CD14-positive monocyte (primary cell): ENCODE data around the gene FHOD3. TPM values are rescaled to one million over a fixed set of nuclear protein-coding genes. Genes with fewer than 3 reads are reported as not detected.

Experiments used
- DNase-seq, 3 donors: peaks; one replicate each; pipeline ENCODE4 v3.0.0-alpha.2; 2011 to 2022
- H2AFZ ChIP-seq: 2 replicates; pipeline ENCODE4 v1.6.0; 2012; ENCODE audit warnings: mild to moderate bottlenecking, low read depth, low read length, inconsistent platforms; ENCODE audit not compliant: insufficient read depth, poor library complexity, severe bottlenecking
- H3K27ac ChIP-seq, 2 donors: 1 replicate in 1 of 2; 2 replicates in 1 of 2; pipeline ENCODE4 v1.5.1; 2012 to 2013; ENCODE audit warnings: low read length in 2 of 2, control low read depth in 1 of 2, inconsistent platforms in 1 of 2, low read depth in 1 of 2, mild to moderate bottlenecking in 1 of 2
- H3K27me3 ChIP-seq, 2 donors: one replicate each; pipeline versions ENCODE4 v1.6.0 to v1.6.1; 2011 to 2013; ENCODE audit warnings: low read length in 2 of 2; ENCODE audit not compliant: control insufficient read depth in 2 of 2, insufficient read depth in 2 of 2
- H3K36me3 ChIP-seq, 2 donors: replicated peaks in 1 of 2; 1 replicate in 1 of 2; 2 replicates in 1 of 2; pipeline versions ENCODE4 v1.5.1 to v1.6.1; 2012 to 2013; ENCODE audit warnings: low read length in 2 of 2, control low read depth in 1 of 2, inconsistent platforms in 1 of 2, mild to moderate bottlenecking in 1 of 2; ENCODE audit not compliant: insufficient read depth in 2 of 2, control insufficient read depth in 1 of 2
- H3K4me1 ChIP-seq, 2 donors: 1 replicate in 1 of 2; 2 replicates in 1 of 2; pipeline versions ENCODE4 v1.5.1 to v1.6.1; 2012 to 2013; ENCODE audit warnings: low read length in 2 of 2, control low read depth in 1 of 2, inconsistent platforms in 1 of 2, mild to moderate bottlenecking in 1 of 2, moderate library complexity in 1 of 2; ENCODE audit not compliant: insufficient read depth in 2 of 2, control insufficient read depth in 1 of 2
- H3K4me2 ChIP-seq: replicated peaks from 2 replicates; pipeline ENCODE3; 2012; ENCODE audit warnings: low read length, moderate library complexity, mild to moderate bottlenecking; ENCODE audit not compliant: poor library complexity, severe bottlenecking; ENCODE audit errors: extremely low read depth
- H3K4me3 ChIP-seq, 3 experiments: fragments of 200-600 bp in 1 of 3; sonication (generic) in 1 of 3; replicated peaks in 1 of 3; 1 replicate in 2 of 3; 2 replicates in 1 of 3; pipeline ENCODE4 v1.5.1; 2011 to 2013; ENCODE audit warnings: low read length in 3 of 3, mild to moderate bottlenecking in 3 of 3, control low read depth in 2 of 3, low read depth in 2 of 3, inconsistent platforms in 1 of 3, moderate library complexity in 1 of 3
- H3K79me2 ChIP-seq: 2 replicates; pipeline ENCODE4 v1.6.0; 2012; ENCODE audit warnings: mild to moderate bottlenecking, control low read depth, inconsistent platforms, low read length, moderate library complexity; ENCODE audit not compliant: insufficient read depth
- H3K9ac ChIP-seq: 2 replicates; pipeline ENCODE4 v1.6.0; 2017; ENCODE audit warnings: low read length, mild to moderate bottlenecking; ENCODE audit not compliant: insufficient read depth, poor library complexity, severe bottlenecking
- H3K9me3 ChIP-seq, 2 donors: replicated peaks in 1 of 2; 1 replicate in 1 of 2; 2 replicates in 1 of 2; pipeline versions ENCODE4 v1.5.1 to v1.6.1; 2012 to 2013; ENCODE audit warnings: low read length in 2 of 2, control low read depth in 1 of 2; ENCODE audit not compliant: control insufficient read depth in 1 of 2, insufficient read depth in 1 of 2
- H4K20me1 ChIP-seq: 2 replicates; pipeline ENCODE4 v1.6.0; 2012; ENCODE audit warnings: mild to moderate bottlenecking, low read length, control low read depth, moderate library complexity; ENCODE audit not compliant: insufficient read depth
- H3K27ac Mint-ChIP-seq, 7 donors: one replicate each; pipeline ENCODE4 v1.8.0; 2020; ENCODE audit warnings: mild to moderate bottlenecking in 7 of 7, mixed read lengths in 7 of 7, moderate library complexity in 6 of 7, inconsistent platforms in 2 of 7
- H3K27me3 Mint-ChIP-seq, 3 donors: one replicate each; pipeline ENCODE4 v1.8.0; 2021 to 2022; ENCODE audit warnings: low read depth in 3 of 3, mild to moderate bottlenecking in 3 of 3, mixed read lengths in 3 of 3, moderate library complexity in 3 of 3, inconsistent platforms in 1 of 3
- H3K36me3 Mint-ChIP-seq, 2 donors: one replicate each; pipeline ENCODE4 v1.8.0; 2020; ENCODE audit warnings: mixed read lengths in 2 of 2, inconsistent platforms in 1 of 2, mild to moderate bottlenecking in 1 of 2
- H3K4me1 Mint-ChIP-seq: one replicate; pipeline ENCODE4 v1.8.0; 2020; ENCODE audit warnings: mild to moderate bottlenecking, mixed read lengths
- H3K4me3 Mint-ChIP-seq, 2 donors: one replicate each; pipeline ENCODE4 v1.8.0; 2020; ENCODE audit warnings: mild to moderate bottlenecking in 2 of 2, mixed read lengths in 2 of 2, moderate library complexity in 1 of 2
- H3K9me3 Mint-ChIP-seq, 7 donors: one replicate each; pipeline ENCODE4 v1.8.0; 2020 to 2022; ENCODE audit warnings: mixed read lengths in 7 of 7, mild to moderate bottlenecking in 6 of 7, moderate library complexity in 6 of 7, inconsistent platforms in 2 of 7
- WGBS: methylation state at CpG from one replicate; pipeline ENCODE4 v1.1.5; 2013; ENCODE audit warnings: missing lambda C conversion rate; ENCODE audit not compliant: insufficient coverage; 5-methylcytosine and 5-hydroxymethylcytosine counted together
- intact Hi-C, 2 donors: fragments of 100-400 bp; cut with micrococcal nuclease; formaldehyde crosslinking; loops; one replicate each; pipeline versions ENCODE4 v1.15.0 to v1.15.1; 2023
- polyA plus RNA-seq, 3 donors: library from polyadenylated mRNA; depleted of rRNA in 1 of 3; unstranded in 2 of 3; stranded (reverse) in 1 of 3; fragments of 300-500 nt in 2 of 3; fragments of >200 nt in 1 of 3; fragmentation: Illumina TruSeq in 2 of 3; gene quantifications; 1 replicate in 2 of 3; 2 replicates in 1 of 3; pipeline ENCODE4 v1.2.3, GENCODE V29; 2012 to 2021
- TF ChIP-seq, protein P1 (sequence below): fragments of 200-600 bp; IDR thresholded peaks from one replicate; pipeline ENCODE4 v1.8.0; 2022; ENCODE audit warnings: antibody characterized with exemption, mild to moderate bottlenecking

The FHOD3 gene
- polyA plus RNA-seq, 3 donors = not detected

DNA sequence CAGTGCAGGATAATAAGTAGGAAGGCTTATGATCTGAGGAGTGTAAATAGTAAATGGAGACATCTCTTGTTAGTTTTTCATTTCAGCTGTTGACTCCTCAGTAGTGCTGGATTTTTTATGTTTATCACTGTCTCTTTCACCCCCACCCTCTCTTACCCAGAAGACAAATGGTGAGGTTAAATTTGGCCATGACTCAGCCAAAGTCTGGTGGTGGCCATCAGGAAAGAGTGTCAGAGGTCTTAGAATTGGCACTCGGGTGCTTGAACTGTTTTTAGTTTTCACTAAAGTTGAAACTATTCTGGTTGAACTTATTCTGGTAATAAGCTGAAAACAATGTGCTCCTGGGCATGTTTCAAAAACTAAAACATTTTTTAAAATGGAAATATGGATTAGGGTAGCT is 123.3 kb downstream of the FHOD3 start:
- Histone ChIP-seq H2AFZ (no peak overlapping the region), H3K4me1 (no peaks in the 10 kb centered on the region), H3K27me3 (no peaks in the 10 kb centered on the region), H4K20me1 (no peaks in the 10 kb centered on the region), H3K4me3 (no peak overlapping the region), H3K9ac (no peak overlapping the region), H3K9me3 (no peaks in the 10 kb centered on the region), H3K4me2 (no peak overlapping the region), H3K27ac (no peak overlapping the region), H3K36me3 (no peaks in the 10 kb centered on the region), H3K79me2 (no peaks in the 10 kb centered on the region)
- no peaks in the 10 kb centered on the region for H3K4me1 Mint-ChIP-seq
- peaks cover 0 to 2% (median 0%) of the 10 kb centered on the region in 7 donors for H3K9me3 Mint-ChIP-seq
- H3K4me3 Mint-ChIP-seq = no peak overlapping the region
- H3K36me3 Mint-ChIP-seq = no peaks in the 10 kb centered on the region
- no peak for DNase-seq
- intact Hi-C loops = no loop called here
- H3K27ac Mint-ChIP-seq = no peak overlapping the region
- TF ChIP-seq, protein P1, sequence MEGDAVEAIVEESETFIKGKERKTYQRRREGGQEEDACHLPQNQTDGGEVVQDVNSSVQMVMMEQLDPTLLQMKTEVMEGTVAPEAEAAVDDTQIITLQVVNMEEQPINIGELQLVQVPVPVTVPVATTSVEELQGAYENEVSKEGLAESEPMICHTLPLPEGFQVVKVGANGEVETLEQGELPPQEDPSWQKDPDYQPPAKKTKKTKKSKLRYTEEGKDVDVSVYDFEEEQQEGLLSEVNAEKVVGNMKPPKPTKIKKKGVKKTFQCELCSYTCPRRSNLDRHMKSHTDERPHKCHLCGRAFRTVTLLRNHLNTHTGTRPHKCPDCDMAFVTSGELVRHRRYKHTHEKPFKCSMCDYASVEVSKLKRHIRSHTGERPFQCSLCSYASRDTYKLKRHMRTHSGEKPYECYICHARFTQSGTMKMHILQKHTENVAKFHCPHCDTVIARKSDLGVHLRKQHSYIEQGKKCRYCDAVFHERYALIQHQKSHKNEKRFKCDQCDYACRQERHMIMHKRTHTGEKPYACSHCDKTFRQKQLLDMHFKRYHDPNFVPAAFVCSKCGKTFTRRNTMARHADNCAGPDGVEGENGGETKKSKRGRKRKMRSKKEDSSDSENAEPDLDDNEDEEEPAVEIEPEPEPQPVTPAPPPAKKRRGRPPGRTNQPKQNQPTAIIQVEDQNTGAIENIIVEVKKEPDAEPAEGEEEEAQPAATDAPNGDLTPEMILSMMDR = no peak
- WGBS = no CpG with 5 or more reads among the region's 1 CpG
- H3K27me3 Mint-ChIP-seq = peaks cover 1 to 8% (median 2%) of the 10 kb centered on the region in 3 donors

DNA sequence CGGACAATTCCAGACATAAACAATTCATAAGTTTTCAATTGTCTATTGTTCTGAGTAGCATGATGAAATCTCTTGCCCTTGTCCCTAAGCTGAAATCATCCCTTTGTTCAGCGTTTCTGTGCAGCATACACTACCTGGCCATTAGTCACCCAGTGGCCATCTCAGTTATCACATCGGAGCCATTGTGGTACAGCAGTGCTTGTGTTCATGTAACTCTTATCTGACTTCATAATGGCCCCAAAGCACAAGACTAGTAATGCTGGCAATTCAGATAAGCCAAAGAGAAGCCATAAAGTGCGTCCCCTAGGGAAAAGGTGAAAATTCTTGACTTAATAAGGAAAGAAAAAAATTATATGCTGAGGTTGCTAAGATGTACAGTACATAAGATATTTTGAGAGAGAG is 127.2 kb downstream of the FHOD3 start:
- Mint-ChIP-seq H3K9me3 (peaks cover 0 to 6% (median 2%) of the 10 kb centered on the region in 7 donors), H3K27ac (no peak overlapping the region), H3K4me3 (no peak overlapping the region), H3K4me1 (no peaks in the 10 kb centered on the region), H3K27me3 (peaks cover 0 to 8% (median 0%) of the 10 kb centered on the region in 3 donors), H3K36me3 (no peaks in the 10 kb centered on the region)
- H3K4me2 ChIP-seq = no peak overlapping the region
- H3K4me1 ChIP-seq = no peaks in the 10 kb centered on the region
- no peak overlapping the region for H2AFZ ChIP-seq
- no peak overlapping the region for H3K27ac ChIP-seq
- no peaks in the 10 kb centered on the region for H3K27me3 ChIP-seq
- TF ChIP-seq, protein P1 = no peak
- 76% methylated on average over 2 of the region's 4 CpGs for WGBS
- H4K20me1 ChIP-seq = no peaks in the 10 kb centered on the region
- H3K4me3 ChIP-seq = no peak overlapping the region
- H3K79me2 ChIP-seq = no peaks in the 10 kb centered on the region
- no peaks in the 10 kb centered on the region for H3K9me3 ChIP-seq
- no peak overlapping the region for H3K9ac ChIP-seq
- H3K36me3 ChIP-seq = no peaks in the 10 kb centered on the region
- intact Hi-C loops = no loop called here
- no peak for DNase-seq
